ENCODE measurements around the gene ENOX2.

- TF ChIP-seq POLR2A (IDR thresholded peaks at IDR 0.05), result no peak
- TF ChIP-seq CTCF (IDR thresholded peaks at IDR 0.05), result no peak
- no peak for TF ChIP-seq EP300 (IDR thresholded peaks at IDR 0.05)
Observed at GRCh38 chrX:130786030-130786429, 117.0 kb downstream of the ENOX2 start.

Data from tibial nerve (tissue), 4 donors.